Activated naive CD4-positive, alpha-beta T cell treated with Interleukin-2 at 50 U/mL for 16 hours (primary cell): ENCODE results near the gene OR52E5.

Experiments
- DNase-seq: peaks from one replicate; pipeline ENCODE4 v3.0.0-alpha.2; 2020

OR52E5 gene

GRCh38 chr11:5937868-5938602 lies 45.0 kb downstream of the OR52E5 start:
- no peak for DNase-seq

- no peak for DNase-seq
These were observed 45.6 kb downstream of the OR52E5 start for GRCh38 chr11:5938603-5938965.

- no peak for DNase-seq
These were observed 47.7 kb downstream of the OR52E5 start for GRCh38 chr11:5940748-5941147.

GRCh38 chr11:5941951-5942350 lies 48.9 kb downstream of the OR52E5 start, which contains the start of gene OR56A3:
OR56A3 (plus strand) TSS chr11:5942251; CDS start chr11:5947347, 5,096 bp downstream.
- no peak for DNase-seq
